ENCODE results near the gene CNTRL.

Gene CNTRL

DNA sequence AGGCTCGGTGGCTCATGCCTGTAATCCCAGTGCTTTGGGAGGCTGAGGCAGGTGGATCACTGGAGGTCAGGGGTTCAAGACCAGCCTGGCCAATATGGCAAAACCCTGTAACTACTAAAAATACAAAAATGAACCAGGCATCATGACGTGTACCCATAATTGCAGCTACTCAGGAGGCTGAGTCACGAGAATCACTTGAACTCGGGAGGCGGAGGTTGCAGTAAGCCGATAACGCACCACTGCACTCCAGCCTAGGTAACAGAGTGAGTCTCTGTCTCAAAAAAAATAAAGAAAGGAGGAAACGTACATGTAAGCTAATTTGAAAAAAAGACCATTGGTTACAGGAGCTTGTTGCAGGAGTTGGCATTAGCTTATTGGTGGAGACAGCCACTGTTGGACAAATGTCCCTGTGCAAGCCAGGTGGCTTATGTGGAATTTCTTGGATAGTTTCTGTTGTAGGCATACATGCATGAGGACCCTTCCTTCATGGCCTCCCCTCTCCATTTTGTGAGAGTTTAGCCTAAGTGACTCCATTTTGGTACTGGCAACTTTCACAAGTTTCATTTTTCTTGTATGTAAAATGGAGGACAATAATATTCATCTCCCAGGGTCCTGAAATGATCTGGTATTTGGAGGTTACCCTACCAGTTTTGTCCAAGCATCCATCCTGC is 143.7 kb downstream of the CNTRL start:
- no peak for TF ChIP-seq CTCF (IDR thresholded peaks at IDR 0.05; ENCODE audit: low read depth, low read length, missing control alignments)
- DNase-seq (ENCODE audit: low read depth): no peak
- no peak overlapping the region for H3K4me3 ChIP-seq (ENCODE audit: low read depth, low read length)

DNA sequence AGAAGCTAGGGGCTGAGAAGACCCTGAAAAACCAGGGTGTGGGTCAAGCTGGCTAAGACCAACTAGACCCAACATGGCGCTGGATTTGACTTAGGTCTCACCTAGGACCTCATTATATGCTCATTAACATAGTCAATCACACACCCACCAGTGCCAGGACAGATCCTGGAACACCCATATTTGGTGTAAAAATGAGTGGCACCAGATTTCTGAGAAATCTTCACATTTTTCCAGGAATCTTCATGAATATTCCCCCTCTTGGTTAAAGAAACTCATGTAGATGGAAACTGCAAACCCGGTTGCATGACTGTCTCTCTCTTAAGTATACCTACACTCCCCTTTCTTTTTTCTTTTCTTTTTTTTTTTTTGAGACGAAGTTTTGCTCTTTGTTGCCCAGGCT is 144.8 kb downstream of the CNTRL start:
- no peak for TF ChIP-seq CTCF (IDR thresholded peaks at IDR 0.05; ENCODE audit: low read depth, low read length, missing control alignments)
- no peak overlapping the region for H3K4me3 ChIP-seq (ENCODE audit: low read depth, low read length)
- DNase-seq (ENCODE audit: low read depth): no peak

GRCh38 chr9:121220996-121221663 is 146.4 kb downstream of the CNTRL start:
- no peak overlapping the region for H3K4me3 ChIP-seq (ENCODE audit: low read depth, low read length)
- DNase-seq (ENCODE audit: low read depth): no peak
- no peak for TF ChIP-seq CTCF (IDR thresholded peaks at IDR 0.05; ENCODE audit: low read depth, low read length, missing control alignments)

DNA sequence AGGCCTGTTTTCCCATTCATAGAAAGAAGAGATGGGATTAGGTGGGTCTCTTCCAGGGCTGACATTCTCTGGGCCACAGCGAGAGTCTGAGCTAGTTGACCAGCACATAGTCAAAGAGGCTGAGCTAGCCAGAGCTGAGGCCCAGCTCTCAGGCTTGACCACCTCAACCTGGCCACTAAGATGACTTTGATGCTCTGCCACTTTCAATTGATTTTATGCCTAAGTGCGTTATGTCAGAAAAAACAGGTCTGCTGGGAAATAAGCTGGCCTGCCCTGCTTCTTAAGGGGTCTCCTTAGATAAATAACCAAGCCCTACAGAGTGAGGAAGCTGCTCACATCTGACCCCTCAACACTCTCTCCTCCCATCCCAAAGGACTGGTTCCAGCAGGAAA is 146.9 kb downstream of the CNTRL start:
- no peak for TF ChIP-seq CTCF (IDR thresholded peaks at IDR 0.05; ENCODE audit: low read depth, low read length, missing control alignments)
- no peak overlapping the region for H3K4me3 ChIP-seq (ENCODE audit: low read depth, low read length)
- DNase-seq (ENCODE audit: low read depth): no peak

DNA sequence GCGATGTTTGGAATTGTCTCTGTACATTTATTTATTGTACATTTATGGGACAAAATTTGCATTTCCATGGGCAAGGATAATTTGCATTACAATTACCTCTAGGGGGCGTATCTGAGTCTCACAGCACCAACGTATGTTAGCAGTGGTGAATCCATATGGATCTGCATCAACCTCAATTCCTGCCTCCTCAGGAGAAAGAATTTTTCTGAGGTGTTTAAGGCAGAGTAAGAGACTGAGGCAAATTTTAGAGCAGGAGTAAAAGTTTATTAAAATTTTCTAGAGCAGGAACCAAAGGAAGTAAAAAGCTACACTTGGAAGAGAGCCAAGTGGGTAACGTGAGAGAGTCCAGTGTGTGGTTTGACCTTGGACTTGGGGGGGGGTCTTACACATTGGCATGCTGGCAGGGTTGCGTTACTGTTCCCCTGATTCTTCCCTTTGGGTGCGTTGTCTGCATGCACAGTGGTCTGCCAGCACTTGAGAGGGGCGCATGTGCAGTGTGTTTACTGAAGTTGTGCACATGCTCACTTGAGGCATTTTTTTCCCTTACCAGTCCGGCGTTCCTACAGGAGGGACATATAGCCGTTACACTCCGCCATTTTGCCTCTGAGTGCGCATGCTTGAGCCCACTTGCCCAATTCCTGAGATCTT is 147.9 kb downstream of the CNTRL start:
- no peak overlapping the region for H3K4me3 ChIP-seq (ENCODE audit: low read depth, low read length)
- TF ChIP-seq CTCF (IDR thresholded peaks at IDR 0.05; ENCODE audit: low read depth, low read length, missing control alignments): peak; percentile 42
- DNase-seq (ENCODE audit: low read depth): no peak

DNA sequence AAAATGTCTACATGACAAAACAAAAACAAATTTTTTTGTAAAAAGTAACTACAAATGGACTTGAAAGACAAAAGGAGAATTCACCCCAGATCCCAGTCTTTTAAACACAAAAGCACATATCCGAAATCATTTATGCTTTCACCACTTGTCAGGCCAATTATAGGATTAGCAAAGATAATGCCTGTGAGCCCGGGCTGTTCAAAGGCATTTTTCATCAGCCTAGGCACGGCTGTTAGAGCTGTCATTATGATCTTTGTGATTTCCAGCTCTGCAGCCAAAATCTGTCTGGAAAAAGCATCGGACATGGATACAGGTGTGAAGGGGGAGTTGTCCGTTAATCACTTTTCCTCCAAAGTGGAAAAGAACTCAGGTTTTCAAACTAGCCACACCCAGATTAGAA is 150.5 kb downstream of the CNTRL start:
- H3K4me3 ChIP-seq (ENCODE audit: low read depth, low read length): no peak overlapping the region
- no peak for TF ChIP-seq CTCF (IDR thresholded peaks at IDR 0.05; ENCODE audit: low read depth, low read length, missing control alignments)
- DNase-seq (ENCODE audit: low read depth): no peak
